BJ (cell line): ENCODE results near the gene WDFY2. TPM values are rescaled to one million over a fixed set of nuclear protein-coding genes. Genes with fewer than 3 reads are reported as not detected.
"Not testable (repeated sequence)": the region's sequence is repeated elsewhere in the genome, so short reads cannot be mapped to it uniquely, and the experiment has no call there.

Source experiments
- CTCF ChIA-PET: fragments of 350-600 bp; formaldehyde crosslinking; extraction: SDS; loops from one replicate; lab custom pipeline; 2021; ENCODE audit warnings: antibody characterized with exemption, inconsistent platforms; lab: Yijun Ruan, JAX
- POLR2A ChIA-PET: fragments of 300-600 bp; sonication (Branson Sonifier 250); formaldehyde crosslinking; extraction: SDS; loops from one replicate; lab custom pipeline; 2021; ENCODE audit warnings: antibody characterized with exemption; lab: Charles Lee
- DNase-seq: peaks from one replicate; pipeline ENCODE4 v3.0.0-alpha.2; 2011; ENCODE audit warnings: low read depth
- H3K27me3 ChIP-seq: 2 replicates; pipeline ENCODE4 v1.6.0; 2011; ENCODE audit warnings: low read length; ENCODE audit not compliant: control insufficient read depth, insufficient read depth
- H3K36me3 ChIP-seq: 2 replicates; pipeline ENCODE4 v1.5.1; 2011; ENCODE audit warnings: low read length; ENCODE audit not compliant: control insufficient read depth, insufficient read depth
- H3K4me3 ChIP-seq: 2 replicates; pipeline ENCODE4 v1.5.1; 2011; ENCODE audit warnings: low read depth, mild to moderate bottlenecking, control low read depth, low read length
- CTCF ChIP-seq: IDR thresholded peaks from 2 replicates; pipeline ENCODE4 v1.5.1; 2011; ENCODE audit warnings: low read depth, mild to moderate bottlenecking, control low read depth, inconsistent platforms, low read length, moderate library complexity; ENCODE audit not compliant: insufficient read depth
- polyA plus RNA-seq: library from polyadenylated mRNA; depleted of rRNA; stranded (reverse); fragments of >200 nt; gene quantifications from 2 replicates; pipeline ENCODE4 v1.2.3, GENCODE V29; 2011

The WDFY2 gene
- polyA plus RNA-seq, 1 experiment, result 4.3 TPM

- no peak overlapping the region for H3K4me3 ChIP-seq
- H3K27me3 ChIP-seq, result no peaks in the 10 kb centered on the region
- TF ChIP-seq CTCF, result no peak
- ChIA-PET CTCF (interaction anchor here (0.6 to 0.9 kb wide), 2 partner anchors 144 to 152 kb away, joined by 4 to 6 read pairs; no protein-coding TSS in a partner anchor), POLR2A (no interaction called here)
- no peak for DNase-seq
- no peaks in the 10 kb centered on the region for H3K36me3 ChIP-seq
These were observed 3.1 kb downstream of the WDFY2 start for GRCh38 chr13:51587372-51587771.

GRCh38 chr13:51588406-51588949 is 4.2 kb downstream of the WDFY2 start:
- Histone ChIP-seq H3K36me3 (no peaks in the 10 kb centered on the region), H3K27me3 (no peaks in the 10 kb centered on the region), H3K4me3 (no peak overlapping the region)
- DNase-seq, result no peak
- ChIA-PET POLR2A (no interaction called here), CTCF (interaction anchor here (0.9 to 1.2 kb wide), 2 partner anchors 140 to 154 kb away, joined by 3 to 4 read pairs; no protein-coding TSS in a partner anchor)
- no peak for TF ChIP-seq CTCF

- no peaks in the 10 kb centered on the region for H3K36me3 ChIP-seq
- TF ChIP-seq CTCF, result no peak
- H3K4me3 ChIP-seq, result no peak overlapping the region
- ChIA-PET POLR2A (interaction anchor here (1.2 kb wide), 1 partner anchor 137 kb away, joined by 5 read pairs; no protein-coding TSS in a partner anchor), CTCF (interaction anchor here (1.0 to 1.4 kb wide), 3 partner anchors 139 to 208 kb away, joined by 3 to 7 read pairs (median 4); no protein-coding TSS in a partner anchor)
- DNase-seq, result no peak
- no peaks in the 10 kb centered on the region for H3K27me3 ChIP-seq
These were observed 5.5 kb downstream of the WDFY2 start for GRCh38 chr13:51589793-51590192.

GRCh38 chr13:51590231-51590970 is 6.1 kb downstream of the WDFY2 start:
- ChIA-PET CTCF (interaction anchor here (1.0 to 1.4 kb wide), 2 partner anchors 141 to 149 kb away, joined by 3 to 7 read pairs; no protein-coding TSS in a partner anchor), POLR2A (interaction anchor here (1.2 kb wide), 1 partner anchor 137 kb away, joined by 5 read pairs; no protein-coding TSS in a partner anchor)
- no peak for DNase-seq
- Histone ChIP-seq H3K36me3 (no peaks in the 10 kb centered on the region), H3K4me3 (no peak overlapping the region), H3K27me3 (no peaks in the 10 kb centered on the region)
- TF ChIP-seq CTCF, result no peak

GRCh38 chr13:51590971-51591627 is 6.8 kb downstream of the WDFY2 start:
- POLR2A ChIA-PET, result no interaction called here
- TF ChIP-seq CTCF, result no peak
- Histone ChIP-seq H3K36me3 (no peaks in the 10 kb centered on the region), H3K4me3 (no peak overlapping the region), H3K27me3 (no peaks in the 10 kb centered on the region)
- CTCF ChIA-PET, result interaction anchor here (1.0 kb wide), 1 partner anchor 149 kb away, joined by 3 read pairs; no protein-coding TSS in a partner anchor
- peak; percentile 96 for DNase-seq

GRCh38 chr13:51591938-51592337 is 7.7 kb downstream of the WDFY2 start:
- H3K4me3 ChIP-seq, H3K27me3 ChIP-seq, POLR2A ChIA-PET, H3K36me3 ChIP-seq, CTCF ChIA-PET, DNase-seq: not testable (repeated sequence)
